Epithelial cell of proximal tubule (primary cell): ENCODE measurements around the gene DSC3. TPM values are rescaled to one million over a fixed set of nuclear protein-coding genes. Genes with fewer than 3 reads are reported as not detected.

ENCODE experiments used
- DNase-seq: peaks from one replicate; pipeline ENCODE4 v3.0.0-alpha.2; 2011; ENCODE audit warnings: low read depth
- H3K4me3 ChIP-seq: 2 replicates; pipeline ENCODE4 v1.5.1; 2011; ENCODE audit warnings: low read depth, mild to moderate bottlenecking, low read length
- total RNA-seq: library from RNA; depleted of rRNA; stranded (reverse); fragments of >200 nt; gene quantifications from 2 replicates; pipeline ENCODE4 v1.2.3, GENCODE V29; 2015
- TF ChIP-seq, protein P1 (sequence below): conservative IDR thresholded peaks from 2 replicates; pipeline ENCODE4 v1.5.1; 2012; ENCODE audit warnings: low read depth, mild to moderate bottlenecking, low read length

DSC3 gene
- total RNA-seq, 1 donor from 2014 or later, result 0.75 TPM

DNA sequence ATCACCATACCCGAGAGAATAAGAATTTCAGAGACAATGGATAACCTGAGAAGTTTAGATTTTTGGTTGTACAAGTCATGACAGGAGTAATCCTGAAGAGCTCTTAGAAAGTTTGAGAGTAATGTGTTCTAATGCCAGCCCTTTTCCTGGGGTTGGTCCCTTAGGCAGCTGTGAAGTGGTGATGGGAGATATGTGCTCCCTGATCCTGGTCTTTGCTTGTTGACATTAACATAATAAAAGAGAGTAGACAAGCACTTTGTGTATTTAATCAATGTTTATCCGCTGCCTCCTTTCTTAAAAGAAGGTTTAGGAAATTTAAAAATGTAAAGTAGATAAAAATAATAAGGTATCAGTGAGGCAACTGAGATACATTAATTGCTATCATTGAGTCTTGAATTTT lies 13.8 kb upstream of the DSC3 start:
- TF ChIP-seq, protein P1, sequence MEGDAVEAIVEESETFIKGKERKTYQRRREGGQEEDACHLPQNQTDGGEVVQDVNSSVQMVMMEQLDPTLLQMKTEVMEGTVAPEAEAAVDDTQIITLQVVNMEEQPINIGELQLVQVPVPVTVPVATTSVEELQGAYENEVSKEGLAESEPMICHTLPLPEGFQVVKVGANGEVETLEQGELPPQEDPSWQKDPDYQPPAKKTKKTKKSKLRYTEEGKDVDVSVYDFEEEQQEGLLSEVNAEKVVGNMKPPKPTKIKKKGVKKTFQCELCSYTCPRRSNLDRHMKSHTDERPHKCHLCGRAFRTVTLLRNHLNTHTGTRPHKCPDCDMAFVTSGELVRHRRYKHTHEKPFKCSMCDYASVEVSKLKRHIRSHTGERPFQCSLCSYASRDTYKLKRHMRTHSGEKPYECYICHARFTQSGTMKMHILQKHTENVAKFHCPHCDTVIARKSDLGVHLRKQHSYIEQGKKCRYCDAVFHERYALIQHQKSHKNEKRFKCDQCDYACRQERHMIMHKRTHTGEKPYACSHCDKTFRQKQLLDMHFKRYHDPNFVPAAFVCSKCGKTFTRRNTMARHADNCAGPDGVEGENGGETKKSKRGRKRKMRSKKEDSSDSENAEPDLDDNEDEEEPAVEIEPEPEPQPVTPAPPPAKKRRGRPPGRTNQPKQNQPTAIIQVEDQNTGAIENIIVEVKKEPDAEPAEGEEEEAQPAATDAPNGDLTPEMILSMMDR, result no peak
- no peak overlapping the region for H3K4me3 ChIP-seq

DNA sequence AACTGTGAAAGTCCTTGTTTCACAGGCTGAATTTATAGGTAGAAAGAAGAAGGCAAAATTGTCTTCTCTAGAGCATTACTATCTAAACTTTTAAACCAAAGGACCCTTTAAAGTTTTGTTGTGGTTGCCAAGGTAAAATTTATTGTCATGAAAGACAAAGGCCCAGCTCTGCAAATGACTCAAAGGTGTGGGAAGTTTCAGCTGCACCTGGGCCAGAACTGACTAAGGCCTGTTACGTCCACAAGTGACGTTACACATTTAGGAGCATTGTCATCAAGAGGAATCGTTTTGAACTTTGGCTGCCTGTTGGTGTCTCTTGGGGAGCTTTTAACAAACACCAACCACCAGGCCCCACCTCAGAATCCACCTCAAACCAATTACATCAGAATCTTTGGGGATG lies 8.1 kb upstream of the DSC3 start:
- H3K4me3 ChIP-seq, result no peak overlapping the region
- DNase-seq, result no peak
- TF ChIP-seq, protein P1, result no peak

More for the DNA sequence above, 13.8 kb upstream of the DSC3 start:
- DNase-seq, result no peak

DNA sequence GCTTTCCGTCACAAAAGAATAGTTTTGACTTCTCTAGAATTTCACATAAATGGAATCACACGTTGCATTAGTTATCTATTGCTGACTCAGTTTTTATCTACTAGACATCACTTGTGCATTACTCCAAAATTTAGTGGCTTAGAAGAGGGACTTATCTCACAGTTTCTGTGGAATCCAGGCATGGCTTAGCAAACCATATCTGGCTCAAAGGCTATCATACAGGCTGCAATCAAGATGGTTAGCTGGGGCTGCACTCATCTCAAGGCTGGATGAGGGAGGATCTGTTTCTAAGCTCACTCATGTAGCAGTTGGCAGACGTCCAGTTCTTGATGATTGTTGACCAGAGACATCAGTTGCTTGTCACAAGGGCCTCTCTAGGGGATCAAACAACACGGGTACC lies 6.6 kb upstream of the DSC3 start:
- DNase-seq, result no peak
- TF ChIP-seq, protein P1, result no peak
- H3K4me3 ChIP-seq, result no peak overlapping the region

DNA sequence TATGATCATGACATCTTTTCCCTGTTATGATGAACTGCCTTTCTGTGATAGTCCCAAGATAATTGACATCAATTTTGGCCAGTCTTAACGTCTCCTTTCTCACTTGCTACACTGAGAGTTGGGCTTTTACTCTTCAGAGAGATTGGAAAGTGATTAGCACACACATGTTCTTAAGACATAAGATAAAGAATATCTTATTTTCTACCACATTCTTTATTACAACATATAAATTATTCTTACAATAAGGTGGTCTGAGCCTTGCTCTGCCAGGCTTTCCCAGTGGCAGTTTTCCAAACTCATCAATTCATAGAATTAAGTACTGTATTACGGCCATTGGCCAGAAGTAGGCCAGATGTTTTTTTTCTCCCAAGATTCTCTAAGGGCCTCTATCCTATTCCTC lies 5.7 kb upstream of the DSC3 start:
- DNase-seq, result no peak
- TF ChIP-seq, protein P1, result no peak
- H3K4me3 ChIP-seq, result no peak overlapping the region

DNA sequence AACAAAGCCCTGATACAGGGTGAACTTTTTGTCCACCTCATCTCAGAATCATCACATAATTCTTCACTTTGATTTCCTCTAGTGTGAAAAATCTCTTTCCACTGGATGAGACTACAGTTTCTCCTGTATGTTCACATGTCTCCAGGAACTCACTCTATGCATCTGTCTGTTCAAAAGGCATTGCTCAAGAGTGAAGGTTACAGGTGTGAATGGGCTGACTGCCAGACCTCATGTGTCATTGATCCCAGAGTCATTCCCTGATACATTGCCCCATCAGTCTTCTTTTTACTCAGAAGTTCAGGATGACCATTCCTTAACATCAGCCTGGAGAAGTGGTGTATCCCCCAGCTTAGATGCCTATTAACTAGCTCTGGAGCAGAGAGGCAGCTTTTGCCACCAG lies 4.4 kb upstream of the DSC3 start:
- H3K4me3 ChIP-seq, result no peak overlapping the region
- TF ChIP-seq, protein P1, result no peak
- DNase-seq, result no peak

GRCh38 chr18:31045599-31045998 lies 3.1 kb upstream of the DSC3 start:
- DNase-seq, result no peak
- no peak overlapping the region for H3K4me3 ChIP-seq
- TF ChIP-seq, protein P1, result no peak

DNA sequence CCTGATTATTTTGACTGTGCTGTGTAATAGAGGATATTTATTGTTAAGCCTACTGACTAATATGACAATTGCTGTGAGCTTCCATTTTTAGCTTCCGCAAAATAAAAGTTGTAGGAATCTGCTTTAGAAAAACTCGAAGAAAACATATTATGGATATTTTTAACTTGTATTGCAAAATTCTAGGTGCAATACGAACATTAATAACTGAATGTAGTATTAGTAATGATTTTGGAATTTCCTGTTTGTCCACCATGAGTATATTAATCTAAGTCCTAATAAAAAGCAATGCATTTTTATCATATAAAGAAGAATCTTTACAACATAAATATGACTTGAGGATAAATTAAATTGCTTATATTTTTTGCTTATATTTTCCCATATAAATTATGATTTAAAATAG lies 2.4 kb upstream of the DSC3 start:
- TF ChIP-seq, protein P1, result no peak
- no peak for DNase-seq
- H3K4me3 ChIP-seq, result no peak overlapping the region
